HUES48 (cell line): ENCODE data around the gene TMEM86A.

Experiments used
- H3K27ac ChIP-seq: one replicate; pipeline ENCODE4 v1.7.0; 2013; ENCODE audit warnings: low read depth, low read length, inconsistent platforms
- H3K27me3 ChIP-seq: 2 replicates; pipeline ENCODE4 v1.6.1; 2013; ENCODE audit warnings: mild to moderate bottlenecking, low read length; ENCODE audit not compliant: control insufficient read depth, insufficient read depth
- H3K36me3 ChIP-seq: 2 replicates; pipeline ENCODE4 v1.6.1; 2013; ENCODE audit warnings: low read length; ENCODE audit not compliant: control insufficient read depth, insufficient read depth
- H3K4me1 ChIP-seq: 2 replicates; pipeline ENCODE4 v1.6.1; 2013; ENCODE audit warnings: mild to moderate bottlenecking, low read length; ENCODE audit not compliant: control insufficient read depth, insufficient read depth
- H3K4me3 ChIP-seq: 2 replicates; pipeline ENCODE4 v1.5.1; 2013; ENCODE audit warnings: mild to moderate bottlenecking, low read depth, low read length
- H3K9ac ChIP-seq: 2 replicates; pipeline ENCODE4 v1.6.1; 2013; ENCODE audit warnings: mild to moderate bottlenecking, low read depth, low read length, moderate library complexity
- H3K9me3 ChIP-seq: 2 replicates; pipeline ENCODE4 v1.6.1; 2013; ENCODE audit warnings: low read length; ENCODE audit not compliant: control insufficient read depth, insufficient read depth

The TMEM86A gene

GRCh38 chr11:18743900-18744514 lies 45.4 kb downstream of the TMEM86A start:
- H3K27ac ChIP-seq: no peak overlapping the region
- H3K4me3 ChIP-seq: no peak overlapping the region
- no peaks in the 10 kb centered on the region for H3K9me3 ChIP-seq
- H3K27me3 ChIP-seq: no peaks in the 10 kb centered on the region
- no peaks in the 10 kb centered on the region for H3K36me3 ChIP-seq
- H3K9ac ChIP-seq: no peak overlapping the region
- no peaks in the 10 kb centered on the region for H3K4me1 ChIP-seq

DNA sequence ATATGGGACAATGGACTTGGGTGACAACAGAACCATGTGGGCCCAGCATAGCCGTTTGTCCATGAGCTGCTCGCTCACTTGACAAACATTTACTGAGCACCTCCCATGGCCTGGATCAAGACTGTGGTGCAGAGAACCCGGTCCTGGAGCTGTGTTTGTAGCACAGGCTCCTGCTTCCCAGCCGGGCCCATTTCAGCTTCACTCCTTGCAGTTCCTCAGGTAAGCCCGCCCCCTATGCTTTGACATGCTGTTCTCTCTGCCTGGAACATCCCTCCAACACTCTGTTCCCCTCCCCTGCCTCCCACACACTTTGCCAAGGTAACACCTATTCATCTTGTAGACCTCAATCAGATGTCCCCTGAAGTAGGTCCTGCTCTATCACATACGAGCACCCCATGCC lies 46.7 kb downstream of the TMEM86A start:
- Histone ChIP-seq H3K27ac (no peak overlapping the region), H3K9ac (no peak overlapping the region), H3K4me1 (peaks cover 6% of the 10 kb centered on the region; the same call in 1 of the 2 replicates), H3K27me3 (no peaks in the 10 kb centered on the region), H3K4me3 (no peak overlapping the region), H3K9me3 (no peaks in the 10 kb centered on the region), H3K36me3 (no peaks in the 10 kb centered on the region)

GRCh38 chr11:18748766-18749365 lies 50.3 kb downstream of the TMEM86A start:
- Histone ChIP-seq H3K4me3 (no peak overlapping the region), H3K9me3 (no peaks in the 10 kb centered on the region), H3K27me3 (no peaks in the 10 kb centered on the region), H3K36me3 (no peaks in the 10 kb centered on the region), H3K4me1 (peaks cover 6% of the 10 kb centered on the region; the same call in 1 of the 2 replicates), H3K9ac (no peak overlapping the region), H3K27ac (no peak overlapping the region)

GRCh38 chr11:18749681-18750319 lies 51.2 kb downstream of the TMEM86A start:
- Histone ChIP-seq H3K36me3 (no peaks in the 10 kb centered on the region), H3K27me3 (no peaks in the 10 kb centered on the region), H3K4me1 (peaks cover 6% of the 10 kb centered on the region; the same call in 1 of the 2 replicates), H3K27ac (peak overlapping the region; percentile 56), H3K9ac (no peak overlapping the region), H3K9me3 (no peaks in the 10 kb centered on the region), H3K4me3 (no peak overlapping the region)

GRCh38 chr11:18750944-18751343 lies 52.4 kb downstream of the TMEM86A start:
- no peaks in the 10 kb centered on the region for H3K36me3 ChIP-seq
- no peaks in the 10 kb centered on the region for H3K27me3 ChIP-seq
- H3K9ac ChIP-seq: no peak overlapping the region
- no peak overlapping the region for H3K4me3 ChIP-seq
- H3K4me1 ChIP-seq: peaks cover 6% of the 10 kb centered on the region; the same call in 1 of the 2 replicates
- H3K27ac ChIP-seq: no peak overlapping the region
- H3K9me3 ChIP-seq: no peaks in the 10 kb centered on the region

- H3K4me3 ChIP-seq: no peak overlapping the region
- no peak overlapping the region for H3K9ac ChIP-seq
- no peaks in the 10 kb centered on the region for H3K9me3 ChIP-seq
- no peak overlapping the region for H3K27ac ChIP-seq
- no peaks in the 10 kb centered on the region for H3K27me3 ChIP-seq
- peaks cover 6% of the 10 kb centered on the region; the same call in 1 of the 2 replicates for H3K4me1 ChIP-seq
- no peaks in the 10 kb centered on the region for H3K36me3 ChIP-seq
These were observed 53.9 kb downstream of the TMEM86A start for GRCh38 chr11:18752502-18752901.

- H3K9ac ChIP-seq: no peak overlapping the region
- peaks cover 6% of the 10 kb centered on the region; the same call in 1 of the 2 replicates for H3K4me1 ChIP-seq
- H3K27ac ChIP-seq: no peak overlapping the region
- no peaks in the 10 kb centered on the region for H3K27me3 ChIP-seq
- no peak overlapping the region for H3K4me3 ChIP-seq
- H3K36me3 ChIP-seq: no peaks in the 10 kb centered on the region
- no peaks in the 10 kb centered on the region for H3K9me3 ChIP-seq
These were observed 55.7 kb downstream of the TMEM86A start for GRCh38 chr11:18754308-18754707.
